BLaER1 treated with 17β-estradiol and CSF1 and Interleukin-3, amounts not matched to agents 10 nM and 100 nM (cell line): Measurements from ENCODE around the gene APMAP.
A peak's percentile ranks its signal among the peaks of the same experiment; 100 is the strongest.

Source experiments
- H3K27ac ChIP-seq, 11 experiments: shearing (Covaris generic); formaldehyde crosslinking; 2 replicates each; pipeline ENCODE4 v1.8.1; 2022
- H3K27me3 ChIP-seq, 11 experiments: shearing (Covaris generic); formaldehyde crosslinking; 2 replicates each; pipeline ENCODE4 v1.8.1; 2022
- H3K36me3 ChIP-seq, 11 experiments: shearing (Covaris generic); formaldehyde crosslinking; 2 replicates each; pipeline ENCODE4 v1.8.1; 2022
- H3K4me1 ChIP-seq, 10 experiments: shearing (Covaris generic); formaldehyde crosslinking; 2 replicates each; pipeline ENCODE4 v1.8.1; 2022
- H3K4me2 ChIP-seq, 11 experiments: shearing (Covaris generic); formaldehyde crosslinking; 2 replicates each; pipeline ENCODE4 v1.8.1; 2022
- H3K4me3 ChIP-seq, 10 experiments: shearing (Covaris generic); formaldehyde crosslinking; 2 replicates each; pipeline ENCODE4 v1.8.1; 2022
- H3K9ac ChIP-seq, 11 experiments: shearing (Covaris generic); formaldehyde crosslinking; 2 replicates each; pipeline ENCODE4 v1.8.1; 2022
- H3K9me3 ChIP-seq, 11 experiments: shearing (Covaris generic); formaldehyde crosslinking; replicated peaks in 1 of 11; 2 replicates each; pipeline ENCODE4 v1.8.1; 2022
- H4K20me1 ChIP-seq, 11 experiments: shearing (Covaris generic); formaldehyde crosslinking; 2 replicates each; pipeline ENCODE4 v1.8.1; 2022
- Cebpa-rat ChIP-seq, 11 experiments: shearing (Covaris generic); IDR thresholded peaks; 2 replicates each; pipeline ENCODE4 v1.8.1; 2022

APMAP gene

GRCh38 chr20:24954566-24954965 lies 38.0 kb downstream of the APMAP start:
- H4K20me1 ChIP-seq, result peaks cover 0 to 36% (median 9%) of the 10 kb centered on the region in 11 experiments; a peak in 9 of 22 replicates
- H3K4me3 ChIP-seq, result peak overlapping the region in 1 of 10 experiments; percentile 11; a peak in 1 of 20 replicates
- H3K27me3 ChIP-seq, result no peaks in the 10 kb centered on the region
- H3K27ac ChIP-seq, result peak overlapping the region; percentile 15 to 97 (median 87); a peak in 21 of 22 replicates
- peak overlapping the region; percentile 97 to 100 (median 99) for H3K4me2 ChIP-seq
- no peaks in the 10 kb centered on the region for H3K9me3 ChIP-seq
- peak overlapping the region; percentile 18 to 92 (median 80); a peak in 14 of 22 replicates for H3K9ac ChIP-seq
- TF ChIP-seq Cebpa-rat (IDR thresholded peaks at IDR 0.05), result no peak
- peaks cover 70 to 72% (median 71%) of the 10 kb centered on the region in 10 experiments for H3K4me1 ChIP-seq
- H3K36me3 ChIP-seq, result peaks cover 24 to 53% (median 28%) of the 10 kb centered on the region in 11 experiments

- no peak for TF ChIP-seq Cebpa-rat (IDR thresholded peaks at IDR 0.05)
- Histone ChIP-seq H4K20me1 (peaks cover 0 to 31% (median 9%) of the 10 kb centered on the region in 11 experiments; a peak in 9 of 22 replicates), H3K9ac (peak overlapping the region; percentile 15 to 92 (median 80); a peak in 15 of 22 replicates), H3K4me1 (peaks cover 74 to 76% (median 76%) of the 10 kb centered on the region in 10 experiments), H3K27me3 (no peaks in the 10 kb centered on the region), H3K9me3 (no peaks in the 10 kb centered on the region), H3K4me3 (peak overlapping the region in 4 of 10 experiments; percentile 0 to 33 (median 18); a peak in 4 of 20 replicates), H3K27ac (peak overlapping the region; percentile 15 to 97 (median 87); a peak in 21 of 22 replicates), H3K36me3 (peaks cover 19 to 49% (median 24%) of the 10 kb centered on the region in 11 experiments), H3K4me2 (peak overlapping the region; percentile 97 to 100 (median 99))
These were observed 38.4 kb downstream of the APMAP start for GRCh38 chr20:24954151-24954550.

GRCh38 chr20:24953621-24954133 lies 38.9 kb downstream of the APMAP start:
- H3K9me3 ChIP-seq, result no peaks in the 10 kb centered on the region
- H3K27ac ChIP-seq, result peak overlapping the region; percentile 15 to 97 (median 87); a peak in 20 of 22 replicates
- H3K9ac ChIP-seq, result peak overlapping the region in 10 of 11 experiments; percentile 41 to 92 (median 80); a peak in 18 of 22 replicates
- TF ChIP-seq Cebpa-rat (IDR thresholded peaks at IDR 0.05), result no peak
- peaks cover 15 to 44% (median 19%) of the 10 kb centered on the region in 11 experiments for H3K36me3 ChIP-seq
- H4K20me1 ChIP-seq, result peaks cover 0 to 27% (median 9%) of the 10 kb centered on the region in 11 experiments; a peak in 7 of 22 replicates
- H3K27me3 ChIP-seq, result no peaks in the 10 kb centered on the region
- H3K4me3 ChIP-seq, result peak overlapping the region in 4 of 10 experiments; percentile 0 to 33 (median 20); a peak in 4 of 20 replicates
- peaks cover 77 to 81% (median 79%) of the 10 kb centered on the region in 10 experiments for H3K4me1 ChIP-seq
- peak overlapping the region; percentile 97 to 100 (median 99) for H3K4me2 ChIP-seq

GRCh38 chr20:24953209-24953575 lies 39.4 kb downstream of the APMAP start:
- TF ChIP-seq Cebpa-rat (IDR thresholded peaks at IDR 0.05), result no peak
- Histone ChIP-seq H3K27ac (peak overlapping the region in 10 of 11 experiments; percentile 15 to 97 (median 88); a peak in 19 of 22 replicates), H4K20me1 (peaks cover 0 to 22% (median 7%) of the 10 kb centered on the region in 11 experiments; a peak in 7 of 22 replicates)

GRCh38 chr20:24952376-24953208 lies 40.0 kb downstream of the APMAP start:
- Histone ChIP-seq H3K36me3 (peaks cover 5 to 33% (median 9%) of the 10 kb centered on the region in 11 experiments; a peak in 20 of 22 replicates), H3K4me1 (peaks cover 77 to 84% (median 82%) of the 10 kb centered on the region in 10 experiments), H3K9me3 (peaks cover 3 to 10% (median 7%) of the 10 kb centered on the region in 11 experiments), H4K20me1 (peaks cover 0 to 16% (median 4%) of the 10 kb centered on the region in 11 experiments; a peak in 7 of 22 replicates), H3K4me3 (peak overlapping the region in 6 of 10 experiments; percentile 30 to 76 (median 70); a peak in 6 of 20 replicates), H3K4me2 (peak overlapping the region; percentile 97 to 100 (median 99)), H3K27ac (peak overlapping the region in 8 of 11 experiments; percentile 83 to 97 (median 91); a peak in 18 of 22 replicates), H3K27me3 (no peaks in the 10 kb centered on the region), H3K9ac (peak overlapping the region in 9 of 11 experiments; percentile 78 to 92 (median 81); a peak in 16 of 22 replicates)
- no peak for TF ChIP-seq Cebpa-rat (IDR thresholded peaks at IDR 0.05)

More at GRCh38 chr20:24953209-24953575, 39.4 kb downstream of the APMAP start:
- peak overlapping the region; percentile 97 to 100 (median 99) for H3K4me2 ChIP-seq
- H3K4me3 ChIP-seq, result peak overlapping the region in 2 of 10 experiments; percentile 10 to 30; a peak in 2 of 20 replicates
- H3K9me3 ChIP-seq, result peaks cover 0 to 4% (median under 1%) of the 10 kb centered on the region in 11 experiments; a peak in 5 of 22 replicates
- H3K36me3 ChIP-seq, result peaks cover 10 to 39% (median 15%) of the 10 kb centered on the region in 11 experiments; a peak in 21 of 22 replicates
- H3K27me3 ChIP-seq, result no peaks in the 10 kb centered on the region
- H3K4me1 ChIP-seq, result peaks cover 77 to 84% (median 82%) of the 10 kb centered on the region in 10 experiments
- peak overlapping the region in 10 of 11 experiments; percentile 41 to 92 (median 80); a peak in 18 of 22 replicates for H3K9ac ChIP-seq

GRCh38 chr20:24951536-24952083 lies 40.9 kb downstream of the APMAP start:
- Histone ChIP-seq H3K27ac (peak overlapping the region in 9 of 11 experiments; percentile 60 to 97 (median 88); a peak in 18 of 22 replicates), H3K4me3 (peak overlapping the region in 9 of 10 experiments; percentile 21 to 76 (median 69); a peak in 17 of 20 replicates), H3K36me3 (peaks cover 0 to 27% (median 4%) of the 10 kb centered on the region in 11 experiments; a peak in 10 of 22 replicates), H3K9ac (peak overlapping the region; percentile 66 to 92 (median 80); a peak in 19 of 22 replicates), H3K9me3 (peaks cover 13 to 20% (median 16%) of the 10 kb centered on the region in 11 experiments), H4K20me1 (peaks cover 0 to 11% (median 0%) of the 10 kb centered on the region in 11 experiments; a peak in 3 of 22 replicates), H3K27me3 (no peaks in the 10 kb centered on the region), H3K4me1 (peaks cover 76 to 83% (median 81%) of the 10 kb centered on the region in 10 experiments), H3K4me2 (peak overlapping the region; percentile 97 to 100 (median 99))
- peak in 6 of 11 experiments; percentile 49 to 94 (median 86); a peak in 11 of 22 replicates for TF ChIP-seq Cebpa-rat (IDR thresholded peaks at IDR 0.05)

- Histone ChIP-seq H3K36me3 (peaks cover 0 to 21% (median under 1%) of the 10 kb centered on the region in 11 experiments; a peak in 8 of 22 replicates), H3K9ac (peak overlapping the region; percentile 66 to 92 (median 80); a peak in 20 of 22 replicates), H3K4me3 (peak overlapping the region in 9 of 10 experiments; percentile 54 to 76 (median 69); a peak in 17 of 20 replicates), H3K27me3 (no peaks in the 10 kb centered on the region), H3K27ac (peak overlapping the region in 9 of 11 experiments; percentile 60 to 97 (median 88); a peak in 19 of 22 replicates), H3K4me2 (peak overlapping the region; percentile 97 to 100 (median 99)), H3K4me1 (peaks cover 70 to 76% (median 75%) of the 10 kb centered on the region in 10 experiments), H4K20me1 (peaks cover 0 to 6% (median 0%) of the 10 kb centered on the region in 11 experiments; a peak in 3 of 22 replicates), H3K9me3 (peaks cover 19 to 26% (median 23%) of the 10 kb centered on the region in 11 experiments)
- TF ChIP-seq Cebpa-rat (IDR thresholded peaks at IDR 0.05), result no peak
These were observed 41.6 kb downstream of the APMAP start for GRCh38 chr20:24950836-24951525.
